NCI-H1048 (cell line): ENCODE results near the gene EIF5AL1.
"Not testable (repeated sequence)": the region's sequence is repeated elsewhere in the genome, so short reads cannot be mapped to it uniquely, and the experiment has no call there.

ENCODE experiments used
- DNase-seq: peaks from one replicate; lab custom pipeline; 2025; lab: John Stamatoyannopoulos, UW

The EIF5AL1 gene

DNA sequence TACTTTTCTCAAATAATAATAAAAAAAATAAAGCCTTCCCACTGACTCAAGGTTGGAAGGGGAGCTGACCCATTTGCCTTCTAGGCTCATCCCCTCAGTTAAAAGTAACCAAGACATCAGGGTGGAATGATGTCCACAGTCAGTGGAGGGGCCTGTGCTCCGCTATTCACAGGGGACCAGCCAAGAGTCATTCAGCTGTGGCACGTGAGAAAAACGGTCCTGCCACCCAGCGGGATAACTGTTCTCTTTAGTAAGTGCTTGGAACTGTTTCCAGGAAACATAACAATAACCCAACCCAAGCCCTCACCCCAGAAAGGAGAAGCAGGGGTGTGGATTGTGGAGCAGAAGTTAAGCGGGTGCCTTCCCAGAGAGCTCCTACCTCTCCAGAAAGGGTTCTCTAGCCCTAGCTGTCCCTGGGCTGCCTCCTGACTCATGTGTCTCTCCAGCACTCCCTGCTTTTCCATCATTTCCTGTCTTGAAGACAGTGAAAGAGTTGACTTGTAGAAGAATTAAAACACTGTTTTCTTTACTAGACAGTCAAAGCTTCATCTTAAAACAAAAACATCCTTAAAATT is 2.3 kb upstream of the EIF5AL1 start:
- not testable (repeated sequence) for DNase-seq

DNA sequence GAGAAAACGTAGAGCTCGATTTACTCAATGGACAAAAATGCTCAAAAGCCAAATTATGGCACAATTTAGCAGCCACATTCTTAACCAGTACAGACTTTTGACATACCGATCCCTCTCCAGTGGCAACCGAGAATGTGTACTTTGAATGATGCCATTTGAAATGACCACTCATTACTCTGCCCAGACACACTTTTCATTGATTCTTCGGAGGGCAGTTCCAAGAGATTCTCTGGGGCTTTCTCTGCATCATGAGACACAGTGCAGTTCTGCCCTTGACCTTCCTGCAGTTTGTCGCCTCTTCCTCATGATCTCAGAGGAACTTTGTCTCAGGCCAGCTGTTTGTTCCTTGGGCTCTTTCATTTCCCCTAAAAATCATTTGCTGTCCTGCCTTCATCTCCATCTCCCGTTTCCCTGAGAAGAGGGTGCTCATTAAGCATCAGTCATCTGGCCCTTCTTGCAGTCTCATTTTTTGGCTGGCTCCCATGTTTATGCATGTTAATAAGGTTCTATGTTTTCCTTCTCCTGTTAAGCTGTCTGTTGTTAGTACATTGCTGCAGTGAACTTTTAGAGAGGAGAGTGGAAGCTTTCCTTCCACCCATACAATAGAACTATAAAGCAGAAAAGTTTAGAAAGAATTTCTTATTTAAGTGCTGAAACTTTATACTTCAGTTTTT is 4.3 kb downstream of the EIF5AL1 start:
- DNase-seq = not testable (repeated sequence)

DNA sequence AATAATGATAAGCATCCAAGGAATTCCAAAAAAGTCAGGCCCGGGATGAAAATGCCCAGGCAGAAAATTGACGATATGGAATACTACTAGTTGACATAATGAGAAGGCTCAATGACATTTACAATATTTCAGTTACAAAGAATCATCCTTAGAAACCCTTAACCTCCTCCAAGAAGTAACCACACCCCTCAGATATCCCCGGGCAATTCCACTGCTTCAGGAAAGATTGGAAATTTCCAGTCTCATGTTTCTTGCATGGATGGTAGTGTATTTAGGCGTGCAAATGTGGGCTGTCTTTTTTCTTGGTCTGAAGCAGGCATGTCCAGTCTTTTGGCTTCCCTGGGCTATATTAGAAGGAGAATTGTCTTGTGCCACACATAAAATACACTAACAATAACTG is 5.2 kb downstream of the EIF5AL1 start:
- not testable (repeated sequence) for DNase-seq

DNA sequence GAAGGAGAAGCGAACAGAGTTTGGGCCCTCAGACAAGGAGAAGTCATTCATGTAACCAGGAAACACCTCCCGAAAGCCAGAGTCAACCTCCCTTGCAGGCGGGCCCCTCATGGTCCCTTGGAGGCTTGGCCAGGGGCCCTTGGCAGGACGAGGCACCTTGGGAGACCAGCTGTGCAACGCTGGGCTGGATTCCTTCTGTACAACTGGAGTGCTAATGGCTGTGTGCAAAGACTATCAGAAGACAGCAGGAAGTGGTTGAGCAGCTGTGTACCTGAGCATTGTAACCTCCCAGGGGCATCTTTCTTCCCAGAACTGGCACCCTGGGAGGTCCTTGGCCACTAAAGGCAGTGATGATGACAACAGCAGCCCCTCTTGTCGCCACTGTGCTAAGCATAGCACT is 9.4 kb downstream of the EIF5AL1 start:
- DNase-seq = not testable (repeated sequence)

DNA sequence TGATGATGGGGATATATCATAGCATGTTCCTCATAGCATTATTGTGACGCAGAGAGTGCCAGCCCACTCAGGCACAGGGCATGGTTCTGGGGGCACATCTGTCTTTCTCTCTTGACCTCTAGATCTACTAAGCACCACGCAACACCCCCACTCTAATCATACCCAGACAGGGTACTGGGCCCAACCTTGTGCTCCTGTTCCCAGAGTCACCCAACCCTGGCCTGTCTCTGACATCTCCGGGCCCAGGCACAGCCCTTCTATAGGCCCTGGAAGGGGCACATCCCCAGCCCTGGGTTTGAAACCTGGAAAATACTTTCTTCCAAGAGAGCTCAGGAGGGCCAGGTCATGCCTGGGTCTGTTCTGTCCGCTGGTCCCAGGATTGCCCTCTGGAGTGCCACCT is 10.1 kb downstream of the EIF5AL1 start:
- not testable (repeated sequence) for DNase-seq

DNA sequence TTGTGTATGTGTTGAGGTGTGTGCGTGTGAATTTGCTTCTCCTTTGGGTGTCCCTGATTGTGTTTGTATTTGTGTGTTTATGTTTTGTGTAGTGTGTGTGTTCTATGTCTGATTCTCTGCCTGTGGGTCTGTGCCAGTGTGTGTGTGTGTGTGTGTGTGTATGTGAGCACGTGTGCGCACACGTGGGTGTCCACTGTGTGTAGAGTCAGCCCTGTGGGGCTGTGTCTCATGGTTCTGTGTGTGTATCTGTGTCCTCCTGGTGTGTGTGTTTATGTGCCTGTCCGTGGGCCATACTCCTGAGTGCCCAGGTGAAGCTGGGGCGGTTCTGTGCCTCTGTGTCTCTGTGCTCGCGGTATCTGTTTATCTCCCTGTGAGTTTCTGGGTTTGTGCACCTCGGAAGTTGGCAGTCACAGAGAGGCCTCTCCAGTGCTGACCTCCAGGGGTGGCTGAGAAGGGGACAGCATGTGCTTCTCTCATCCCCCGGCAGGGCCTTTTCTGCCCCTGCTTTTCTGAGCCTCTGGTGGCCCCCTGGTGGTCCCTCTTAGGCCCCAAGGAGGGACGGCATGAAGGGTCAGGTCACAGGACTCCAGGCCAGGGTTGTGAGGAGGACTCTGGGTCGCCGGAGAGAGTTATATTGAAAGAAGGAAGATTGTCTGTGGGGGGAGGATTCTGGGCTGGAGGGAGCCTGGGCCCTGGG is 11.0 kb downstream of the EIF5AL1 start:
- not testable (repeated sequence) for DNase-seq

DNA sequence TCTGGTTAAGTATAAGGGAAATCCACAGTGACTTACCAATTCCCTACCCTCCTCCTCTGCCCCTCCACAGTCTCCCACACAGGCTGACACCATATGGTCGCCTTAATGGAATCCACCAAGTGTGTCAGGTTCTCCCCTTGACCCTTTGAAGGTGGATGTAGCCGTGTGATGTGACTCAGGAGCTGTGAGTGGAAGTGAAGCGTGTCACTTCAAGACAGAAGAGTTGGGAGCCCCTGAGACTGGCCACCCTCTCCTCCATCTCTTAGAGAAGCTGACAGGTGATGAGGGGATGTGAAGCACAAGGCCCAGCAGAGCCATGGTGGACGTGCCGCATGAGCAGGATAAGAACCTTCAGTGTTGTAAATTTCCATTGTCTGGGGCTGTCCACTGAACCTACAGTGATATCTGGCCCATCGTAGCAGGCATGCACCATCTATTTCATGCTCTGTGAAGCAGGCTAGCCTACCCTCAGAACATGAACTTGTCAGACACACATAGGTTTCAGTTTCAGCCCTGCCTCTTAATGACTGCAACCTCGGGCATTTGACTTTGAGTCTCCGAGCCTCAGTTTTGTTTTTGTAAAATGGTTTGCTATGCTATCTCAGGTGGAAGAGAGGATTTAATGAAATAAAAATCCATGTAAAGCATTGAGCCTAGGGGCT is 12.8 kb downstream of the EIF5AL1 start:
- DNase-seq = not testable (repeated sequence)

DNA sequence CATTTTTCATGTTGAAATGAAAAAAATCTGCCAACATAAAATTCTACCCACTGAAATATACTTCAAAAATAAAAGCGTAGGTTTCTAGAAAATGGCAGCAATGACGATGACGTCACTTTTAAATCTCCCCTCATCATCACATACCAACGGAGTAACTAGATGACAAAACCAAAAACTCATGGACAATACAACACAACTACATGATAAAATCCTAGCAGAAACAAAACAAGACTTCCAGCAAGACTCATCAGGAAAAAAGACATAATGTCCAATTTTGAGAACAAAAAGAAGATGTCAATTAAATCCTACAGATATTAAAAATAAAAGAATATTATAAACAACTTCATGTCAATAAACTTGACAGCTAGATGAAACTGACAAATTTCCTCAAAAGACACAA is 15.9 kb downstream of the EIF5AL1 start:
- DNase-seq = not testable (repeated sequence)

DNA sequence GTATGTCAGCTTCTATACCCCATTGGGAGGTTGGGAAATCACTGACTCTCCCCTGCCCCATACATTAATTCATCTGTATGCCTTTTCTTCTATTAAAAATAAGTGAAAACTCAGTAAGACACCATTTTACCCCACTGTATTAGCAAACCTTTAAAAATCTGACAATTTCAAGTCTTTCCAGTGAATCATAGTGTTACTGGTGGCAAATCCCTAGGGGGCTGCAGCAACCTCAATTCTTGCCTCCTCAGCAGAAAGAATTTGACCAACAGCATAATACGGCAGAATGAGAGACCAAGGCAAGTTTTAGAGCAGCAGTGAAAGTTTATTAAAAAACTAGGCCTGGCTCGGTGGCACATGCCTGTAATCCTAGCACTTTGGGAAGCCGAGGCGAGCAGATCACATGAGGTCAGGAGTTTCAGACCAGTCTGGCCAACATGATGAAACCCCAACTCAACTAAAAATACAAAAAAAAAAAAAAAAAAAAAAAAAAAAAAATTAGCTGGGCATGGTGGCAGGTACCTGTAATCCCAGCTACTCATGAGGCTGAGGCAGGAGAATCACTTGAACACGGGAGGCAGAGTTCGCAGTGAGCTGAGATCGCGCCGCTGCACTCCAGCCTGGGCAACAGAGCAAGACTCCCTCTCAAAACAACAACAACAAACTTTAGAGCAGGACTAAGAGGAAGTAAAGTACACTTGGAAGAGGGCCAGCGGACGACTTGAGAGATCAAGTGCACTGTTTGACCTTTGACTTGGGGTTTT is 21.0 kb downstream of the EIF5AL1 start:
- DNase-seq = not testable (repeated sequence)

DNA sequence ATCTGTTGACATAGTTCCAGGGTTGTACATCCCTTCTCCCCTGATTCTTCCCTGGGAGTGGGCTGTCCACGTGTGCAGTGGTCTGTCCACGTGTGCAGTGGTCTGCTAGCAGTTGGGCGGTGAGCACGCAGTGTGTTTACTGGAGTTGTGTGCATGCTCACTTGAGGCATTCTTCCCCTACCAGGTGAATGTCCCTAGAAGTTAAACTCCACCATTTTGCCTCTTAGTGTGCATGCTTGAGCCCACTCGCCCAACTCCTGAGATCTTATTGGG is 21.5 kb downstream of the EIF5AL1 start:
- DNase-seq = not testable (repeated sequence)

DNA sequence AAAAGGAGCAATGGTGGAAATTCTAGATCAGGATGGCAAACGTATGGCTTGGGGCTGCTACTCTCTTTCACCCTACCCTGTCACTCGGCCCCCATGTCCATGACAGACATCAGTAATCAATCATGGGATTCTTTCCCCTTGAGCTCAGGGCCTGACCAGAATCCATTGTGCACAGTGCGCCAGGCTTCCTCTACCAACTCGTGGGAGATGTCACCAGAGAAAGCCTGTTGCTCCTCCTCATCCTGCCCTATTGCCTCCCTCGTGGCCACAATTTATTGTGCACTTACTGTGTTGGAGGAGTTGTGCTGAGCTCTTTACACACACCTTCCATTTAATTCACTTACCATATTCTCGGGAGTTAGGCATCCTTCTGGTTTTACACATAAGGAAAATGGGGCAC is 26.0 kb downstream of the EIF5AL1 start:
- DNase-seq = not testable (repeated sequence)

DNA sequence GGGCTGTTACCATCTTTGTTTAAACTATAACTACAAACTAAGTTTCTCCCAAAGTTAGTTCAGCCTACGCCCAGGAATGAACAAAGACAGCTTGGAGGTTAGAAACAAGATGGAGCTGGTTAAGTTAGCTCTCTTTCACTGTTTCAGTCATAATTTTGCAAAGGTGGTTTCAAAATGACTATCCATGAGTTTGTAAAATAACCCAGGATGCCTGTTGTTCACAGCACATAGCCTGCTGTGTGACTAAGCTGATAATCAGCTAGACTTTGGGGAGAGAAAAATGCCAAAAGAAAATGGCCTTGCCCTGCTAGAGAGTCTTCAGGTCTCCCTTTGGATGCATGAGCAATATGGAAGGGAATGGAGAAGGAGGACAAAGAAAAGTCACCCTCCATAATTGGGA is 28.6 kb downstream of the EIF5AL1 start:
- not testable (repeated sequence) for DNase-seq

DNA sequence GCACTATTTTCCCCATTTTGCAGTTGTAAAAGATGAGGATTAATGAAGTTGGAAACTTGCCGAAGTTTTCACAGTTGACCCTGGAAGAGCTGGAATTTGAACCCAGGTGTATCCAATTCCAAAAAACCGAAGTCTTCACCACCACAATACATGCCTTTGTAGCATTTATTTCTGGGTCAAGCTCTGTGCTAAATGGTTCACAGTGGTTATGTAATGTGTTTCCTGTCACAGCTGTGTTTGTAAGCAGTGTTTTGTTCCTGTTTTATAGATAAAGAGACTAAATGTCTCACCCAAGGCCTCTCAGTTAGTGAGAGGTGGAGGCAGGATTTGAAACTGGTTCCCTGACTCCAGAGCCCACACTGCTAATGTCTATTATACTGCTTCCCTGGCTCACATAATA is 30.3 kb downstream of the EIF5AL1 start:
- no peak for DNase-seq

DNA sequence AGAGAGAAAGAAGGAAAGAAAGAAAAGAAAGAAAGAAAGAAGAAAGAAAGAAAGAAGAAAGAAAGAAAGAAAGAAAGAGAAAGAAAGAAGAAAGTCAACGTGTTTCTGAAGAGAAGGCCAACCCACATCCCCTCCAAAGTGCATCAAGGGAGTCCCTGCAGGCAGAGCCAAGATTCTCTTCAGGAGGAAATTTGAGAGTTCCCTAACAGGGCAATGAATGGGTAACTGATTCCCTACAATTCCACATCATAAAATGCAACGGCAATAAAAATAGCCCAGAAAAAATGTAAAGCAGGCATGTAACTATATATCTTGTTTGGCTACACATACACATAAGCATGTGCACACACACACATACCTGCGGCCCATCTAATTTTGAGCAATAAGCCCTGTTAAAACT is 32.1 kb downstream of the EIF5AL1 start:
- DNase-seq = not testable (repeated sequence)

DNA sequence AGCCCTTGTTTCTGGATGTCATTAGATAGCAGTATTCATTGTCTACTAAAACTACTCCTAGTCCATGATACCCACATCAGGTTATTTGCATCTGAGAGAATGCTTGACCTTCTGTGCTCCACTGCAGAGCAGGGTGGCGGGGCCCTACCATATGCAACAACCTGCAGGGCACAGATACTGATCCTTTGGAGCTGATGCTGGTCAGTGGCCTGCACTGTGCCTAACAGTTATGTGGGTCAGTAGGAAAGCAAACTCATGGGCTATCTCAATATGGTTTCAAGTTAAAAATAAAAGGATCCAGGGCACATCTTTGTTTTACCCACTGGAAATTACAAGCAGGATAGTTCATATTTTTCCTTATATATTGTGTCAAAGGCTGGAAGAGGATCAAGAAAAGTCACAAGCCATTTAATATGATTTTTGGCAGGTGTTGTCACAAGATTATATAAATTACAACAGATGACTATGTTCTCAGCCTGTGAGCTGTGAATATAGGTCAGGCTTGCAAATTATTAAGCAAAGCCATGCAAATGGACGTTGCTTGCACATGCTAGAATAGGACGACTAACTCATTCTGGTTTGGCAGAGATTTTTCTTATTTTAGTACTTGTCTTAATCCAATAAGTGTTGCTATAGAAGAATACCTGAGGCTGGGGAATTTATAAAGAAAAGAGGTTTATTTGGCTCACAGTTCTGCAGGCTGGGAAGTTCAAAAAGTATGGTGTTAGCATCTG is 32.8 kb downstream of the EIF5AL1 start:
- DNase-seq = not testable (repeated sequence)

DNA sequence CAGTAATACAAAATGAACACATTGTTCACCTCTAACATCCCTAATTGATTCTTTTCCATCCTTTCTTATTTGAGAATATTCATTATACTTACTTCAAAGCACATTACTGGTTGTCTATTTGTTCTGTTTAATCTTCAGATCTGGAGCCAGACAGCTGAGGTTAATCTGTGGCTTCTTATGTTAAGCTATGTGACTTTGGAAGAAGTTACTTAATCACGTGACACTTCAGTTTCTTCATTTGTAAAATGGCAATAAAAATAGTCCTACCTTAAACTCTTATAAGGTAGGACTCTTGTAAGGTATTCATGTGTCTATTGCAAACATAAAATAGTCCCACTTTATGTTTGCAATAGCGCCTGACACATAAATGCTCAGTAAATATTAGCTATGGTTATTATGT is 34.8 kb downstream of the EIF5AL1 start:
- not testable (repeated sequence) for DNase-seq

DNA sequence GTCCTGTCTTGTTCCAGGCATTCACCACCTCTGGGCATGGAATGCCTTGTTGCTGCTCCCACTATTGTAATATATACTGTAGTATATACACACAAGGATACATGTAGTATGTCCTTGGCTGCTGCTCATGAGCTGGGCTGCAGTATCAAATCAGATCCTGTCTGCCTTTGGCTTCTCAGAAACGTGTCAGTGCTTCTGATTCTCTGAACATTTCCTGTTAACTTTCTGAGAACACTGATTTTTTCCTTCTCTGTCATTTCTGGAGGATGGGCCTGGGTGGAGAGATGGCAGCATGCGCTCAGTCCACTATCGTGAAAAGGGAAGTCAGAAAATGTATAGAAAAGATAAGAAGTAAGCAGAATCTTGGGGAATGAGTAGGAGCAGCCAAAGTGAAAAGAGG is 35.6 kb downstream of the EIF5AL1 start:
- DNase-seq = no peak

DNA sequence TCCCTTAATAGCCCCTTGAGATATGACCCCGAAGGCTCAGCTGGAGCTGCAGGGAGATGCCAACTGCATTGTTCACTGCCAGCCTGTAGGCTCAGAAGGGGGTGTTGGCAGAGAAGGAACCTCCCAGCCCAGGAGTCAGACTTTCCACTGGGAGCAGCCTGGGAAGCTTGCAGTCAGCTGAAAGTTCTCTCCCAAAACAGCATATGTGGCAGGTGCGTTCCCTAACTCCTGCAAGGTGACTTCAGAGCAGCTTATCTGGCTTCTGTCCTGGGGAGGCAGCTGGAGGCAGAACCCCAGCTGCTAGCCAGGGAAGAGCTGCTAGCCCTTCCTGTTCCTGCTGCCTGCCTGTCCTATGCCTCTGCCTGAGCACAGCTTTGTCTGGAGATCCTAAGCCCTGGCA is 39.8 kb downstream of the EIF5AL1 start:
- DNase-seq = no peak

DNA sequence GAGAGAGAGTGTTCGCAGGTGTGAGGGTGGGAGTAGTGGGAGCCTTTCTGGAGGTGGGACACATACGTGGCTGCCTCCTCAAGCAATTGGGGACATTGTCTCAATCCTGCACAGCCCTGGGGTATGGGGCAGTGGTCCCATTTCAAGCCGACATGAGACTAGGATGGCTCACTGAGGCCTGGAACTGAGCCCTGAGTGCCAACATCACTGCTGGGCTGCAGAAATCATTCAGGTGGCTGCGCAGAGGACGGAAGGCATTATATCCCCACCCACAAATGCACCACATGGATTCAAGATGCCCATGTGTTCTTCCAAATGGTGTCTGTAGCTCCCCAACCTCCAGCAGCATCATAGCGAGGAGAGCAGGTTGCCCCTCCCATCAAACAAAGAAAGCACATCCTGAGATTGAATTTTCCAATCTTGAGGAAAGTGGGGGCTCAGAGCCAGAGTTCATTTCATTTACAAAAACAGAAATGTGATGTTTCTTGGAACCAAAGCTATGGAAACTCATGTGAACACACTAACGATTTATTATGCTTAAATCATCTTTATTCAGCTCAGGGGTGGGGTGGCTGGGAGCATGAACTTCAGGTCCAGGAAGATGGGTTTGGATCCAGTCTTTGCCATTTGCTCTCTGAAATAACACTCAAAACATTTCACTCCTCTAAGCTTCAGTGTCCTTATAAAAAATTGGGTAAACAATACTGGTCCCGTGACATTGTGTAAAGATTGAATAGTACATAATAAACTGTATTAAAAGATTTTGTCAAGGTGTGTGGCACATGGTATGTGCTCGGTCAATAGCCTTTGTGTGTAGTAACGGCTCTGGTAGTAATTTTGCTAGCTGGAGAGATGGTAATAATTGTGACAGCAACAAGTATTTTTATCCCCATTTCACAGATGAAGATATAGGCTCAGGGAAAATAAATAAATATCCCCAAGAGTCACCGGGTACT is 43.3 kb downstream of the EIF5AL1 start:
- no peak for DNase-seq

DNA sequence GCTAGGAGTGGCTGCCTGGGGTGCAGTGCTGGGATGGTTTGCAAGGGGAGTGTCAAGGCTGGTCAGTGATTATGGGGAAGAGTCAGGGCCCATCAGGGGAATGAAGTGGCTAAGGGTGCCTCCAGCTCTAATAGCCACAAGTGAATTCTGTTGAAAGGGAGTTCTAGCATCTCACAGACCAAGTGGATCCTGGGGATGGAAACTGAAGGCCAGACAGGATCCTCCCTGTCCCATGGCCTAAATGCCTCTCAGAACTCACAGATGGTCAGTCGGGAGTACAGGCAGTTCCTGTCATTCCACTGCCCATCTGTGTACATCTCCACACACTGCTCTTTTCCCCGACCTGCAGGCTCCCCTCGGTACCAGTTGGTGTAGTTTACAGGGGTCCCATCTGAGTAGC is 44.6 kb downstream of the EIF5AL1 start:
- DNase-seq = not testable (repeated sequence)
